GM19238 (cell line): ENCODE data around the gene ZNF787.

Source experiments
- DNase-seq: peaks from one replicate; pipeline ENCODE4 v3.0.0; 2011; ENCODE audit warnings: low spot score; ENCODE audit not compliant: insufficient read length

Gene ZNF787

DNA sequence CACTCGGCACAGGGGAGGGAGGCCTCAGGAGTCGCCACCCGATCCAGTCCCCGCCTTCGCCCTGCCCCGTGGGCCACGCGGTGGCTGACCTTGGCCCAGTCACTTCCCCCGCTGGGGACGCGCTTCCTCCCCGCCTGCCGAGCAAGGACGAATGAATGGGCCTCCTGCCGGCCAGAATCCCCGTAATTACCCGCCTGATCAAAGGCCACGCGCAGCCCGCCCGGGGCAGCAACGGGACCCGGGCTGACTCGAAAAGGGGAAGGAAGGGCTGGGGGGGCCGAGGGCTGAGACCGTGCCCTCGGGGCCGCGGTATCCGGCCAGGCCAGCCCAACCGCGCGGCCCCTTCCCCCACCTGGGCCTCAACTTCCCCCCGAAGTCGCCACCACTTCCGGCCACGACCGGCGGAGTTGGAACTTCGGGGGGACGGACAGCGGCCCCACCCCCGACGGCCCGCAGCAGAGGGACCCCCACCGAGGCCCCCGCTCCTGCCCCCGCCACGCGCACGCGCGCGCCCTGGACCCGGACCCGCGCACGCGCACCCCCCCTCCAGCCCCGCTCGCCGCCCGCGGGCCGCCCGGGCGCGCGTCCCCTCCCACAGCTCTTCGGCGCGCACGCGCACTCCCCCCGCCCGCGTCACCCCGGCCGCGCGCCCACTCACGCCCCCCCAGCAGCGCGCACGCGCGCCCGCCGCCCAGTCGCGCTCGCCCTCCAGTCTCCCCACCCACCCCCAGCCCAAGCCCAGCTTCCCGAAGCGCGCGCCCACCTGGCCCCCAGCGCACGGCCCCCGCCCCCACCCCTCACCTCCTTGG, 520 bp downstream of the ZNF787 start:
- DNase-seq = peak; percentile 80

GRCh38 chr19:56120002-56120370, 1.1 kb downstream of the ZNF787 start:
- DNase-seq = no peak

GRCh38 chr19:56119582-56119978, 1.5 kb downstream of the ZNF787 start:
- no peak for DNase-seq

GRCh38 chr19:56118666-56119581, 2.2 kb downstream of the ZNF787 start:
- no peak for DNase-seq

DNA sequence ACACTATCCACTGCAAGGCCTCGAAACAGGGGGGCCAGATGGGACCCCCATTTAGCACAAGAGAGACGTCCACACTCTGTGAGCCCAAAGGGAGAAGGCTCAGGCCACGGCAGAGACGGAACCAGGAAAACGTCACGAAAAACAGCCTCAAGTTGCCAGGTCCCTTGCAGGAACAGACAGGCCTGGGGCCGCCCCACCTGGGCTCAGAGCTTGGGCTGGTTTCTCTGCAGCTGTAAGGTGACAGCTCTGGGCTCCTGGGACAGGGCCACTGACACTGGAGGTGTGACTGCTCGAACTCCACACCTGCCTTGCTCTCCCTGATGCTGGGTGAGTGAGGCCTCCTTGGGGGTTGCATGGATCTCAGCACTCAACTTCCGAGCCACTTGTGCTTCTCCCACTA, 3.2 kb downstream of the ZNF787 start:
- DNase-seq = no peak

DNA sequence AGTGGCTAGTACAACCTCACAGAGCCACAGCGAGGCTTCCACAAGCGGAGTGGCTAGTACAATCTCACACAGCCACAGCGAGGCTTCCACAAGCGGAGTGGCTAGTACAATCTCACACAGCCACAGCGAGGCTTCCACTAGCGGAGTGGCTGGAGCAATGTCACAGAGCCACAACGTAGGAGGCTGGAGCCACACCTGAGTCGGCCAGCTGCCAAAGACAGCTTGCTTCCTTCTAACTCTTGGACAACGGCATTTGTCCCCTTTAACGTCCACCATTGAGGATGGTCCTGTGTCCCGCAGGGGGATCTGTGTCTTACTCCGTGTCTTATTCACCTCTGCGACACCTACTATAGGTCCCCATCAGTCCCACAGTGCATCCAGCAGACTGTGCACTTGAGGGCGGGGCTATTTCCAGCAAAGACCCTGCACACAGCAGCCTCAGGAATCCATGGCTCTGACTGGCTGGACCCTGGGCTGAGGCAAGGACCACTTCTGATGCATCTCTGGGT, 3.7 kb downstream of the ZNF787 start:
- DNase-seq = no peak

- no peak for DNase-seq
Observed at GRCh38 chr19:56116606-56117005, 4.5 kb downstream of the ZNF787 start.

DNA sequence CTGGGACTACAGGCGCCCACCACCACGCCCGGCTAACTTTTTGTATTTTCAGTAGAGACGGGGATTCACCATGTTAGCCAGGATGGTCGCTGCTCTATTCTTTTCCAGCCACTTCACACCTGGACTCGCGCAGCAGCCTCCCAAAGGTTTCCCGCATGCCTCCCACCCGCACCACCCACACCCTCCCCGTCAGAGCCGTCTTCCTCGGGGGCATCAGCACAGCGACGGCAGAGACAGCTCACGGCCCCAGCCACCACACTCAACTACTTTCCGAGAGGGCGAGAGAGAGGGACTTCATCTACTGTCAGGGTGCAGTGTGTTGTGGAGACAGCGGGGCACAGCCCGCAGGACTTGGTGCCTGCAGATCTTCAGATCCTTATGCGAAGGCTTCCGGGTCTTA, 5.6 kb downstream of the ZNF787 start:
- no peak for DNase-seq

- DNase-seq = no peak
Observed at GRCh38 chr19:56114778-56115110, 6.4 kb downstream of the ZNF787 start.

- no peak for DNase-seq
Observed at GRCh38 chr19:56114051-56114777, 6.9 kb downstream of the ZNF787 start.

- DNase-seq = no peak
Observed at GRCh38 chr19:56113074-56113632, 7.9 kb downstream of the ZNF787 start.

- DNase-seq = no peak
Observed at GRCh38 chr19:56112313-56112709, 8.8 kb downstream of the ZNF787 start.

- peak; percentile 61 for DNase-seq
Observed at GRCh38 chr19:56111601-56112312, 9.3 kb downstream of the ZNF787 start.

- DNase-seq = no peak
Observed at GRCh38 chr19:56110515-56111448, 10.3 kb downstream of the ZNF787 start.

DNA sequence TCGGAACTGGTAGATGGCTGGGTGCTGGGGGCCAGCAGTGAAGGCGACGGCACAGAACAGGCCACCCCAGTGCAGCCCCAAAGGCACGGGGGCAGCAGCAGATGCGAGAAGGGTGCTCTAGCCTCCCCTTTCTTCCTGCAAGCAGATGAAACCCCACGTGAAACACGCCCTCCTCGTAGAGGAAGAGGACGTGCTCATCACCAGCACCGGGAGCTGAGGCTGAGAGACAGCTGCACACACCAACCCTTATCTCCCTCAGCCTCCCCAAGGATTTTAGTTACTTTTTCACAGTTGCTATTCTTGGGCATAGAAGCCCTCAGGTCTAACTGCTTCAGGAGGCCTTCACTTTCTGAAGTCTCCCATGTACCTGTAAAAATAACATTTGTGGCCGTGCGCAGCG, 11.9 kb downstream of the ZNF787 start:
- no peak for DNase-seq

GRCh38 chr19:56108447-56109195, 12.5 kb downstream of the ZNF787 start:
- no peak for DNase-seq

DNA sequence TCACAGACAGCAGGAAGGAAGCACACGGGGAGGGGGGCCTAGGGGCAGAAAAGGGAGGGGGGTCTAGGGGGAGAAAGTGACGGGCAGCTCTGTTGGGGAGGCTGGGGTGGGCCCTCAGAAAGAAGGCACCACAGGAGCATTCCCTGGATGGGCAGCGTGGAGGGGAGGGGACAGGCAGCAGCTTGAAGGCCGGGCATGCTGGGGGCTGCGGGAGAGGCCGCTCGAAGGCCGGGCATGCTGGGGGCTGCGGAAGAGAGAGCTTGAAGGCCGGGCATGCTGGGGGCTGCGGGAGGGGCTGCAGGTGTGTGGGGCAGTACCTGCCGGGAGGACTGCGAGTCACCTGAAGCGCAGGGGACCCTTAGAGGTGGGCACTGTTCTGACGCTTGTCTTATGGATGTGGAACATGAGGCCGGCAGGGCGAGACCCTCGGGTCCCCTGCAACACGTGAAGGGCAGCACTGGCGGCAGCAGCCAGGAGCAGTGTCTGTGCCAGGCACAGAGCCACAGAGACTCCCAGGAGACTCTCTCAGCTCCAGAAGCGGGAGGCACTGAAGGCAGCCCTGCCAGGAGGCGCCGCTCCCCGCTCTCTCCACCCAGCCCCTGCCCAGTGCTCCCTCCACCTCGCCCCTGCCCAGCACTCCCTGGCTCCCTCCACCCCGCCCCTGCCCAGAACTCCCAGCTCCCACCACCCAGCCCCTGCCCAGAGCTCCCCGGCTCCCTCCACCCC, 13.3 kb downstream of the ZNF787 start:
- no peak for DNase-seq

GRCh38 chr19:56106993-56107392, 14.1 kb downstream of the ZNF787 start:
- no peak for DNase-seq
